ENCODE results near the gene DTL. TPM values are rescaled to one million over a fixed set of nuclear protein-coding genes. Genes with fewer than 3 reads are reported as not detected.
"Not testable (repeated sequence)": the region's sequence is repeated elsewhere in the genome, so short reads cannot be mapped to it uniquely, and the experiment has no call there.

Gene DTL
- total RNA-seq, 4 donors from 2014 or later = 0.06 to 0.17 (median 0.17) TPM; not detected in 1

- no peak for DNase-seq (ENCODE audit: extremely low spot score)
- WGBS = 57% methylated on average over 7 of the region's 7 CpGs
Observed at GRCh38 chr1:212012034-212012740, 23.4 kb upstream of the DTL start.

GRCh38 chr1:212013672-212014071 lies 21.9 kb upstream of the DTL start:
- TF ChIP-seq CTCF (IDR thresholded peaks at IDR 0.05) = no peak
- TF ChIP-seq EP300 (IDR thresholded peaks at IDR 0.05) = no peak
- no peak for TF ChIP-seq POLR2A (IDR thresholded peaks at IDR 0.05; ENCODE audit: low read depth)
- TF ChIP-seq POLR2AphosphoS5 (IDR thresholded peaks at IDR 0.05) = no peak
- Histone ChIP-seq H3K9me3 (no peaks in the 10 kb centered on the region), H3K36me3 (peaks cover 0 to 20% (median 12%) of the 10 kb centered on the region in 4 donors), H3K27ac (replicated peaks in 1 of 4) (no peak overlapping the region), H3K4me3 (no peak overlapping the region), H3K27me3 (no peaks in the 10 kb centered on the region), H3K4me1 (no peaks in the 10 kb centered on the region)
- no peak for DNase-seq (ENCODE audit: extremely low spot score)
- WGBS = 81% methylated on average over 2 of the region's 2 CpGs
- intact Hi-C loops (cut with DNase I) = no loop called here

More at GRCh38 chr1:212012034-212012740, 23.4 kb upstream of the DTL start:
- H3K4me3 ChIP-seq = no peak overlapping the region
- no peaks in the 10 kb centered on the region for H3K4me1 ChIP-seq
- peaks cover 0 to 26% (median 13%) of the 10 kb centered on the region in 4 donors for H3K36me3 ChIP-seq
- H3K27me3 ChIP-seq = no peaks in the 10 kb centered on the region
- no peaks in the 10 kb centered on the region for H3K9me3 ChIP-seq
- TF ChIP-seq POLR2AphosphoS5 (IDR thresholded peaks at IDR 0.05) (peak in 1 of 2 donors; percentile 22), EP300 (IDR thresholded peaks at IDR 0.05) (no peak), POLR2A (IDR thresholded peaks at IDR 0.05; ENCODE audit: low read depth) (no peak), CTCF (IDR thresholded peaks at IDR 0.05) (peak; percentile 86 to 98 (median 87))
- no peak overlapping the region for H3K27ac ChIP-seq (replicated peaks in 1 of 4)
- intact Hi-C loops (cut with DNase I) = no loop called here

- Histone ChIP-seq H3K4me1 (no peaks in the 10 kb centered on the region), H3K36me3 (peaks cover 0 to 14% (median 13%) of the 10 kb centered on the region in 4 donors), H3K27me3 (no peaks in the 10 kb centered on the region), H3K27ac (replicated peaks in 1 of 4) (no peak overlapping the region), H3K9me3 (no peaks in the 10 kb centered on the region), H3K4me3 (no peak overlapping the region)
- intact Hi-C loops (cut with DNase I) = no loop called here
- WGBS = 97% methylated on average over 2 of the region's 2 CpGs
- TF ChIP-seq EP300 (IDR thresholded peaks at IDR 0.05) (no peak), POLR2A (IDR thresholded peaks at IDR 0.05; ENCODE audit: low read depth) (no peak), POLR2AphosphoS5 (IDR thresholded peaks at IDR 0.05) (no peak), CTCF (IDR thresholded peaks at IDR 0.05) (no peak)
- no peak for DNase-seq (ENCODE audit: extremely low spot score)
Observed at GRCh38 chr1:212020975-212021374, 14.6 kb upstream of the DTL start.

- Histone ChIP-seq H3K4me1 (no peaks in the 10 kb centered on the region), H3K27ac (replicated peaks in 1 of 4) (no peak overlapping the region), H3K4me3 (no peak overlapping the region), H3K36me3 (peaks cover 0 to 11% (median 10%) of the 10 kb centered on the region in 4 donors), H3K9me3 (no peaks in the 10 kb centered on the region), H3K27me3 (no peaks in the 10 kb centered on the region)
- TF ChIP-seq POLR2AphosphoS5 (IDR thresholded peaks at IDR 0.05) = no peak
- TF ChIP-seq CTCF (IDR thresholded peaks at IDR 0.05) = no peak
- no peak for TF ChIP-seq EP300 (IDR thresholded peaks at IDR 0.05)
- TF ChIP-seq POLR2A (IDR thresholded peaks at IDR 0.05; ENCODE audit: low read depth) = no peak
- 93% methylated on average over 2 of the region's 2 CpGs for WGBS
- DNase-seq (ENCODE audit: extremely low spot score) = no peak
- intact Hi-C loops (cut with DNase I) = no loop called here
Observed at GRCh38 chr1:212021563-212021962, 14.0 kb upstream of the DTL start.

- intact Hi-C loops (cut with DNase I); H3K36me3 ChIP-seq; H3K4me3 ChIP-seq; H3K4me1 ChIP-seq; DNase-seq (ENCODE audit: extremely low spot score); H3K27ac ChIP-seq (replicated peaks in 1 of 4); H3K27me3 ChIP-seq; H3K9me3 ChIP-seq: not testable (repeated sequence)
Observed at GRCh38 chr1:212022908-212023307, 12.6 kb upstream of the DTL start.
